K562 (cell line): Measurements from ENCODE around the gene BICC1. TPM values are rescaled to one million over a fixed set of nuclear protein-coding genes. Genes with fewer than 3 reads are reported as not detected.

Source experiments
- ATAC-seq: fragments of 200-7000 bp; cut with Tn5 transposase; 3 replicates; pipeline ENCODE4 v1.9.1; 2020; ENCODE audit warnings: moderate library complexity
- BruUV-seq: library from RNA; stranded (reverse); fragments of 400-500 nt; replicated peaks from 2 replicates; lab custom pipeline; 2021; lab: Mats Ljungman, UMichigan
- CTCF ChIA-PET: fragments of 300-600 bp; formaldehyde crosslinking; extraction: SDS; loops from one replicate; lab custom pipeline; 2021; ENCODE audit warnings: low intra/inter-chr PET ratio; lab: Yijun Ruan, JAX
- POLR2A ChIA-PET: fragments of 300-600, 350-650 bp; sonication (Branson Sonifier 250); formaldehyde crosslinking; extraction: SDS; loops from one replicate; lab custom pipeline; 2021; ENCODE audit warnings: antibody characterized with exemption, inconsistent platforms; lab: Yijun Ruan, JAX
- DNase-seq, 4 experiments: peaks; one replicate each; pipeline versions ENCODE4 v3.0.0 to v3.0.0-alpha.2; 2011 to 2018; ENCODE audit warnings: low spot score in 3 of 4, mixed read lengths in 3 of 4; ENCODE audit errors: extremely low read depth in 1 of 4
- FAIRE-seq: peaks from 2 replicates; lab custom pipeline; 2011; peaks lifted over from hg19 to GRCh38; lab: Jason Lieb, UNC
- H2AFZ ChIP-seq: 2 replicates; pipeline ENCODE4 v1.6.0; 2011; ENCODE audit warnings: low read depth, low read length, control low read depth, inconsistent platforms
- H3K27ac ChIP-seq: fragments of 200-600 bp; 3 replicates; pipeline ENCODE4 v1.8.0; 2011; ENCODE audit warnings: low read depth, mild to moderate bottlenecking, control low read depth, inconsistent platforms, low read length, moderate library complexity, mixed read lengths; ENCODE audit errors: extremely low read depth
- H3K27me3 ChIP-seq, 2 experiments: fragments of 300-600 bp in 1 of 2; 2 replicates in 1 of 2; 3 replicates in 1 of 2; pipeline versions ENCODE4 v1.6.0 to v1.8.0; 2011; ENCODE audit warnings: inconsistent platforms in 2 of 2, low read length in 2 of 2, mild to moderate bottlenecking in 1 of 2, mixed read lengths in 1 of 2, moderate library complexity in 1 of 2; ENCODE audit not compliant: control insufficient read depth in 2 of 2, insufficient read depth in 2 of 2
- H3K36me3 ChIP-seq: fragments of 300-600 bp; 3 replicates; pipeline ENCODE4 v1.8.0; 2011; ENCODE audit warnings: mild to moderate bottlenecking, low read length, inconsistent platforms; ENCODE audit not compliant: control insufficient read depth, insufficient read depth
- H3K4me1 ChIP-seq, 2 experiments: fragments of 200-600 bp in 1 of 2; replicated peaks in 1 of 2; 2 replicates in 1 of 2; 3 replicates in 1 of 2; pipeline versions ENCODE4 v1.5.1 to v1.8.0; 2011; ENCODE audit warnings: inconsistent platforms in 2 of 2, low read length in 2 of 2, mild to moderate bottlenecking in 1 of 2, mixed read lengths in 1 of 2, moderate library complexity in 1 of 2; ENCODE audit not compliant: control insufficient read depth in 2 of 2, insufficient read depth in 2 of 2
- H3K4me2 ChIP-seq: 2 replicates; pipeline ENCODE4 v1.6.1; 2011; ENCODE audit warnings: low read length, control low read depth, inconsistent platforms, mixed read lengths; ENCODE audit not compliant: insufficient read depth
- H3K4me3 ChIP-seq: fragments of 200-600 bp; sonication (generic), shearing (Covaris generic); 2 replicates; pipeline ENCODE4 v1.5.1; 2016; ENCODE audit warnings: control low read depth, inconsistent platforms
- H3K79me2 ChIP-seq: fragments of 200-600 bp; 3 replicates; pipeline ENCODE4 v1.8.0; 2011; ENCODE audit warnings: low read length, inconsistent platforms; ENCODE audit not compliant: control insufficient read depth, insufficient read depth
- H3K9ac ChIP-seq, 2 experiments: 2 replicates each; pipeline versions ENCODE4 v1.6.0 to v1.6.1; 2011; ENCODE audit warnings: low read depth in 2 of 2, low read length in 2 of 2, control low read depth in 1 of 2, inconsistent platforms in 1 of 2, mild to moderate bottlenecking in 1 of 2, mixed read lengths in 1 of 2; ENCODE audit not compliant: insufficient read depth in 1 of 2
- H3K9me1 ChIP-seq: one replicate; pipeline ENCODE4 v1.6.0; 2011; ENCODE audit warnings: inconsistent platforms, mild to moderate bottlenecking, low read length, moderate library complexity; ENCODE audit not compliant: control insufficient read depth, insufficient read depth
- H3K9me3 ChIP-seq: replicated peaks from 2 replicates; pipeline ENCODE4 v1.5.1; 2011; ENCODE audit warnings: low read depth, low read length, inconsistent platforms; ENCODE audit not compliant: control insufficient read depth, insufficient read depth
- H4K20me1 ChIP-seq: replicated peaks from 2 replicates; pipeline ENCODE4 v1.6.1; 2011; ENCODE audit warnings: low read length, inconsistent platforms, mixed read lengths; ENCODE audit not compliant: control insufficient read depth, insufficient read depth
- BACH1 ChIP-seq: fragments of 200-800 bp; sonication (Bioruptor generic); IDR thresholded peaks from 2 replicates; pipeline ENCODE4 v1.6.1; 2016; ENCODE audit warnings: missing genetic modification characterization, missing compliant biosample characterization
- CTCFL ChIP-seq: IDR thresholded peaks from 2 replicates; pipeline ENCODE4 v1.6.1; 2011; ENCODE audit warnings: borderline replicate concordance, low read depth, mild to moderate bottlenecking, moderate library complexity, low read length; ENCODE audit not compliant: insufficient read depth, poor library complexity, severe bottlenecking
- HDAC8 ChIP-seq: fragments of 450-650 bp; IDR thresholded peaks from 2 replicates; pipeline ENCODE4 v1.6.1; 2016; ENCODE audit warnings: mild to moderate bottlenecking, missing genetic modification characterization, moderate library complexity, missing compliant biosample characterization
- RBM15 ChIP-seq: fragments of 200-400 bp; formaldehyde crosslinking; IDR thresholded peaks from 2 replicates; pipeline ENCODE4 v1.6.1; 2018; ENCODE audit warnings: mild to moderate bottlenecking, low read length, moderate library complexity; ENCODE audit not compliant: insufficient read depth
- SUPT5H ChIP-seq: fragments of 450-650 bp; IDR thresholded peaks from 2 replicates; pipeline ENCODE4 v1.6.1; 2016
- ZBTB1 ChIP-seq: sonication (generic); formaldehyde crosslinking; IDR thresholded peaks from 2 replicates; pipeline ENCODE4 v1.8.1; 2023; ENCODE audit warnings: missing genetic modification reagents, low read depth, mild to moderate bottlenecking, borderline replicate concordance
- ZBTB2 ChIP-seq: fragments of 450-650 bp; IDR thresholded peaks from 2 replicates; pipeline ENCODE4 v1.6.1; 2016; ENCODE audit warnings: antibody characterized with exemption
- ZBTB8A ChIP-seq: fragments of 450-650 bp; IDR thresholded peaks from 2 replicates; pipeline ENCODE4 v1.6.1; 2018; ENCODE audit warnings: mild to moderate bottlenecking, moderate library complexity; ENCODE audit not compliant: partially characterized antibody
- ZNF444 ChIP-seq: fragments of 250-450 bp; sonication (Bioruptor Pico); IDR thresholded peaks from 2 replicates; pipeline ENCODE4 v1.4.0; 2020; ENCODE audit warnings: mild to moderate bottlenecking, moderate library complexity
- WGBS: fragments of 100-300 bp; shearing (Covaris generic); methylation state at CpG from one replicate; pipeline ENCODE4 v1.1.6; 2016; ENCODE audit warnings: low coverage, mixed read lengths; ENCODE audit not compliant: insufficient coverage; ENCODE audit errors: missing lambda C conversion rate; 5-methylcytosine and 5-hydroxymethylcytosine counted together
- in situ Hi-C: fragments of 300-500 bp; cut with MboI; formaldehyde crosslinking; loops from 4 replicates; pipeline ENCODE4 v1.15.0; 2018; ENCODE audit warnings: inconsistent platforms, mixed read lengths
- intact Hi-C: fragments of 100-400 bp; cut with micrococcal nuclease; formaldehyde crosslinking; loops from 2 replicates; pipeline ENCODE4 v1.14.2; 2022
- polyA plus RNA-seq, 8 experiments: library from polyadenylated mRNA; depleted of rRNA in 4 of 8; stranded (reverse) in 5 of 8; unstranded in 3 of 8; fragments of >200 nt; fragmentation: Nextera tagmentation in 2 of 8; fragmentation: Illumina TruSeq in 1 of 8; extraction: Ambion mirVana in 2 of 8; extraction: Trizol in 1 of 8; gene quantifications; 2 replicates each; pipeline versions ENCODE4 v1.2.1 to v1.2.3, GENCODE V29; 2011 to 2014; ENCODE audit warnings: inconsistent platforms in 1 of 8, missing spikeins in 1 of 8
- total RNA-seq, 7 experiments: library from RNA; depleted of rRNA in 6 of 7; stranded (reverse); fragments of >200 nt in 6 of 7; fragmentation: Illumina TruSeq in 2 of 7; extraction: Trizol in 2 of 7; gene quantifications; 2 replicates each; pipeline versions ENCODE4 v1.2.1 to v1.2.3, GENCODE V29; 2011 to 2021; ENCODE audit warnings: low replicate concordance in 1 of 7
- TF ChIP-seq, protein P1 (sequence below): sonication (generic); formaldehyde crosslinking; IDR thresholded peaks from 2 replicates; pipeline ENCODE4 v1.8.1; 2023; ENCODE audit warnings: mild to moderate bottlenecking, missing genetic modification reagents
- TF ChIP-seq, protein P2 (sequence below): fragments of 450-650 bp; formaldehyde crosslinking; IDR thresholded peaks from 2 replicates; pipeline ENCODE4 v1.4.0; 2022; ENCODE audit warnings: missing genetic modification characterization

Gene BICC1
- total and polyA plus RNA-seq, 9 of the 15 experiments (the other 6 are each of a cell fraction or from before 2014, with no cell fraction given): not detected

GRCh38 chr10:58778966-58779365 lies 266.3 kb downstream of the BICC1 start:
- Histone ChIP-seq H3K9me1 (no peaks in the 10 kb centered on the region), H3K36me3 (no peaks in the 10 kb centered on the region), H2AFZ (no peak overlapping the region), H3K4me3 (no peak overlapping the region), H3K27me3 (no peaks in the 10 kb centered on the region), H3K9ac (no peak overlapping the region), H3K79me2 (no peaks in the 10 kb centered on the region), H3K9me3 (no peaks in the 10 kb centered on the region), H3K27ac (no peak overlapping the region), H4K20me1 (no peaks in the 10 kb centered on the region), H3K4me2 (no peak overlapping the region), H3K4me1 (no peaks in the 10 kb centered on the region)
- no peak for FAIRE-seq
- 2% methylated on average over 2 of the region's 2 CpGs for WGBS
- in situ Hi-C loops: loop anchor here (25.0 kb wide), 1 partner anchor 1033 kb away; no protein-coding TSS in a partner anchor
- ATAC-seq: no peak
- DNase-seq: no peak
- BruUV-seq: no TSS peak
- CTCF ChIA-PET: no interaction called here
- intact Hi-C loops: no loop called here
- POLR2A ChIA-PET: no interaction called here
- TF ChIP-seq, protein P1, sequence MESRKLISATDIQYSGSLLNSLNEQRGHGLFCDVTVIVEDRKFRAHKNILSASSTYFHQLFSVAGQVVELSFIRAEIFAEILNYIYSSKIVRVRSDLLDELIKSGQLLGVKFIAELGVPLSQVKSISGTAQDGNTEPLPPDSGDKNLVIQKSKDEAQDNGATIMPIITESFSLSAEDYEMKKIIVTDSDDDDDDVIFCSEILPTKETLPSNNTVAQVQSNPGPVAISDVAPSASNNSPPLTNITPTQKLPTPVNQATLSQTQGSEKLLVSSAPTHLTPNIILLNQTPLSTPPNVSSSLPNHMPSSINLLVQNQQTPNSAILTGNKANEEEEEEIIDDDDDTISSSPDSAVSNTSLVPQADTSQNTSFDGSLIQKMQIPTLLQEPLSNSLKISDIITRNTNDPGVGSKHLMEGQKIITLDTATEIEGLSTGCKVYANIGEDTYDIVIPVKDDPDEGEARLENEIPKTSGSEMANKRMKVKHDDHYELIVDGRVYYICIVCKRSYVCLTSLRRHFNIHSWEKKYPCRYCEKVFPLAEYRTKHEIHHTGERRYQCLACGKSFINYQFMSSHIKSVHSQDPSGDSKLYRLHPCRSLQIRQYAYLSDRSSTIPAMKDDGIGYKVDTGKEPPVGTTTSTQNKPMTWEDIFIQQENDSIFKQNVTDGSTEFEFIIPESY: no peak
- TF ChIP-seq HDAC8 (tag) (no peak), CTCFL (no peak), ZBTB1 (CRISPR knock-in tag) (no peak), SUPT5H (no peak), ZNF444 (CRISPR knock-in tag) (no peak), RBM15 (no peak), ZBTB8A (no peak), ZBTB2 (no peak), BACH1 (tag) (no peak)
- TF ChIP-seq, protein P2, sequence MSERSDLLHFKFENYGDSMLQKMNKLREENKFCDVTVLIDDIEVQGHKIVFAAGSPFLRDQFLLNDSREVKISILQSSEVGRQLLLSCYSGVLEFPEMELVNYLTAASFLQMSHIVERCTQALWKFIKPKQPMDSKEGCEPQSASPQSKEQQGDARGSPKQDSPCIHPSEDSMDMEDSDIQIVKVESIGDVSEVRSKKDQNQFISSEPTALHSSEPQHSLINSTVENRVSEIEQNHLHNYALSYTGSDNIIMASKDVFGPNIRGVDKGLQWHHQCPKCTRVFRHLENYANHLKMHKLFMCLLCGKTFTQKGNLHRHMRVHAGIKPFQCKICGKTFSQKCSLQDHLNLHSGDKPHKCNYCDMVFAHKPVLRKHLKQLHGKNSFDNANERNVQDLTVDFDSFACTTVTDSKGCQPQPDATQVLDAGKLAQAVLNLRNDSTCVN: no peak
